GM19351 (cell line): Measurements from ENCODE around the gene SH2B3.
A peak's percentile ranks its signal among the peaks of the same experiment; 100 is the strongest.

Source experiments
- ATAC-seq: cut with Tn5 transposase; IDR thresholded peaks from one replicate; pipeline ENCODE4 v1.9.1; 2021; ENCODE audit warnings: mild to moderate bottlenecking, moderate library complexity; ENCODE audit not compliant: unreplicated experiment

SH2B3 gene

DNA sequence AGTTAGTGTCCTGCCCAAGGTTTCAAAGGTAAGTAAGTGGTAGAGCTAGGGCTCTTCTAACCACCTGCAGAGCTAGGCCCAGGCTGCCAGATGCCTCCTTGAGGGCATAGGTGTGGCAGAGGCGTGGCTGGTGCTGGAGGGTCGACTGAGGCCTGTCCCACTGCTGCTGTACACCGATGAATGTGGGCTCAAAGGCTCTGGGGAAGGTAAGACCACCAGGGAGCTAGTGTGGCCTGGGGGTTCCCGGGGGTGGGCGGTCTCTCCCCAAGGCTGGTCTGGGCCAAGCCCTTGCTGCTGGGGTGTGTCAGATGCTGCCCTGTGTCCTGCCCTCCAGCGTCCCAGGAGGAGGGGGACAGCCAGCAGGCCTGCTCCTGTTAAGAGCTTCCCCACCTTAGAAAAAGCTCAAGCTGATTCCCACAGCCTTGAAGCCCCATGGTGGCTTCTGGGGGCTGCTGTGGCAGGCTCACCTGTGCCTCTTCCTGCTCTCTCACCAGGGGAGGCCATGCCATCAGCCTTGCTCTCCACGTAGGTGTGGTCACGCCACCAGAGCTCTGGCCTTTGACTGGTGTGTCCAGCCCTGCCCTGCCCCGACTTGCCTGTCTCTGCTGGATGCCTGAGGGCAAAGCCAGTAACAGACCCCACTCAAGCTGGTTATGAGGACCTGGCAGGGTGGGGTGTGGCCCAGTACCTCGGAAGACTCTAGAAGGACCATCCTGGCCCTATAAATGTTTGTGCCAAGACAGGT lies 36.8 kb downstream of the SH2B3 start:
- no peak for ATAC-seq

DNA sequence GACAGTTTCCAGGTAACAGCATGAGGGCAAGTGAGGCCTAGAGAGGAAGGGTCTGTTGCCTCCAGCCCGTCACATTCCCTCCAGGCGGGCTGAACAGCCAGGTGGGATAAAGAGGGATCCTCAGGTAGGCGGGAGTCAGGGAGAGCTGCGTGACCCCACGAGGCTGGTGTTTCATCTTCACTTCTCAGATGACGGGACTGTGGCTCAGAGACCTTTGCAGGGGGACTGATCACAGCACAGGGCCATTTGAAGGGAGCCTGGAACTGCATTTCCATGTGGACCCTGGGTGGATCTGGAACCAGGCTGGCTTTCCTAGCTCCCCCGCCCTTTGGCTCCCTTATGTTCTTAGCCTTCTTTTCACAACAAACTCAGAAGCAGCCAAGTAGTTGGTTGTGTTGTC lies 37.4 kb downstream of the SH2B3 start:
- ATAC-seq, result no peak

DNA sequence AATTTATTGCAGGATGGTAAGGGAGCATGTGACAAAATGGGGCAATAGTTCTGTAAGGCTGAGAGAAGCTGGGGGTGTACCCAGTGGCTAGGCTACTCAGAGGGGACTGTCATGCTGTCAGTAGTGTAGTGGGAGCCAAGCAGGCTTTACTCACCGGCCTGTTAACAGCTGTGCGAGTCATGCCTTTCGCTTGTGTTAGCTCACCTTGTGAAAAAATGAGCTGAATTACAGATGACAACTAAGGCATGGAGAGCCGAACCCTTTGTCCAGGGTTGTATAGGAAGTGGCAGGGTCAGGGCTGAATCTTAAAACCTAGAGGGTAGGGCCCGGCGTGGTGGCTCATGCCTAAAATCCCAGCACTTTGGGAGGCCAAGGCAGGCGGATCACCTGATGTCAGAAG lies 37.9 kb downstream of the SH2B3 start:
- no peak for ATAC-seq

DNA sequence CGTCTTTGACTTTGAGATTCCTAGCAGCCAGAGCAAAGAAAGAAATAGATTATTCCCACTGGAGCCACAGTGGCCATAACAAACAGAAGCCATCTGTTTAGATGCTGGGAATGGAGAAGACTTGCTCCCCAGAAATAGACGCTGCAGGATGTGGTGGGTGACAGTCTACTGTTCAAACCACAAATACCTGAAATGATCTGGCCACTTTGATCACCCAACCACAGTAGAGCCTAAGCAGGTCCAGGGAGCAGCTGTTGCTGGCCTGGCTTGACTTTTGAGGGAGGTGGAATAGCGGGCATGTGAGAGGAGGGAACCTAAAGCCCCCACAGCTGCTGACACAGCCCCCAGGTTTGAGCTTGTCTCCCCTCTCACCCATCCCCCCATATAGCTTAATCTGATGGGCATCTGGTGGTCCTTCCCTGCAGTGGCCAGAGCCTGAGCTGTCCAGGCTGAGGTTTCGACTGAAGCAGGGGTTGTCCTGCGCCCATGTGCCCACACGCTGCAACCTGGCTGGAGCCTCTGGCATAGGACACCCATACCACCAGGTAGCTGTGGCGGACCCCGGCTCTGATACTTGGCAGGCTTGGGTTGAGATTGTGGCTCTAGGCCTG lies 38.7 kb downstream of the SH2B3 start:
- peak; percentile 49 for ATAC-seq

DNA sequence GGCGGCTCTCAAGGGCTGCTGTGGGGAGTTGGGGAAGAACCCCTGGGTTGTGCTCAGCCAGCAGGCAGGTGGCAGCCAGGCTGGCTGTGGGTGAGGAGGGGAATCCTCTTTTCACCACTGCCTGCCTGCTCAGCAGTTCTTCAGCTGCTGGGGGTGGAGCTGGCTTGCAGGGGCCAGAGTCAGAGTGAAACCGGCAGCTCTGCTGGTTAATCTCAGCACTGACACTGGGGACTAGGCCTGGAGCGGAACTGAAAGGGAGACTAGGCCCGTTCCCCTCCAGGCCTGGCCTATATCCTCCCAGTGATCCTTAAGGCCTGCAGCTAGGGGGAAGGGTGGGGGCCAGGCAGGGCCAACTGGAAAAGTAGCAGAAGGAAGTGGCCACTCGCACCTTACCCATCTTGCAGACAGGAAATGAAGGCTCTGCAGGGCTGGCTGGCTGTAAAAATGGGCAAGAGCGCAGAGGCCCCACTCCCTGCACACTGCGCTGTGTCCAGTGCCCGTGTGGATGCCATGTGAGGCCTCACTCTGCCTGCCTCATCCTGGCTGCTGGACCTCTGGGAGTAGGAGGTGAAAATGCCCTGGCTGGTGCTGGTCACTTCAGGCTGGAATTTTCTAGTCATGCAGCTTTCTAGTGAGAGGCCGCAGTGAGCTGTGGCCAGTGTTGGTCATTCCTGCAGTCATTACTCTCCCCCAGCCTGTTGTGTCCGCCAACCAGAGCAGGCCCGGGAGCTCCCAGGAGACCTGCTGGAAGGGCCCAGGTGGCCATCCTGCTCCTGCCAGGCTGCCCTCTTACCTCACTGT lies 39.4 kb downstream of the SH2B3 start:
- peak; percentile 83 for ATAC-seq

DNA sequence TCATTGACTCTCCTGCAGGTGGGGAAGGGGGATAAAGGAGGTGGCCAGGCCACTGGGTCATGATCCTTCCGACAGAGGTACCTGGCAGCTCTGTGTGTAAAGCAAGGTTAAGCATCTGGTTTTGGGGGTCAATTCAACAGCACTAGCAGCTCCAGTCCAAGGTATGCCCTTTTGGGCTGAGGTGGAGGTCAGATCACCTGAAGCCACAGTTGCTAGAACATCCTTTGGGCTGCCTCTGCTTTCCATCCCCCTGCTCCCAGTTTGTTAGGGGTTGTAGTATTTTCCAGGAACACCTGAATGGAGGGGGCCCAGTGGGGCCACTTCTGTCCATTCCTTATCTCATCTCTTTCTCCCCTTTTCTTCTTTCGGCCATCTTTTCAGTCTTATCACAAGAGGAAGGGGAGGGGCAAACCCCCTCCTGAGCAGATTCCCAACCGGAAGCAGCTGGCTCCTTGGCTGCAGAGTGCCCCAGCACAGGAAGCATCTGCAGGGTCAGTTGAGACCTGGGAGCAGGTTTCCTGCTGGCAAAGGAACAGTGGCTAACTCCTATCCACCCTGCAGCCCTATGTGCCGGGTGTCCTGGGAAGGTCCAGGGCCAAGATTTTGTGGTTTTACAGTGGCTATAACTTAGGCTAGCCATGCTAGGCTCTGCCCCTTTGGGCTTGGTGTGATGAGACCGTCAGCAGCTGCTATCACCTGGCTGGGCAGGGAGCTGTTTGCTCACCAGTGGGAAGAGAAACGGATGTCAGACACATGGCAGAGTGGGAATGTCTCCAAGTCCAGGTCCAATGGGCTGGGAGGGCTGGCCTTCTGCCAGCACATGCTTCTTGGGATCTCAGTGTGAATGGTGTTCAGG lies 40.2 kb downstream of the SH2B3 start:
- no peak for ATAC-seq

DNA sequence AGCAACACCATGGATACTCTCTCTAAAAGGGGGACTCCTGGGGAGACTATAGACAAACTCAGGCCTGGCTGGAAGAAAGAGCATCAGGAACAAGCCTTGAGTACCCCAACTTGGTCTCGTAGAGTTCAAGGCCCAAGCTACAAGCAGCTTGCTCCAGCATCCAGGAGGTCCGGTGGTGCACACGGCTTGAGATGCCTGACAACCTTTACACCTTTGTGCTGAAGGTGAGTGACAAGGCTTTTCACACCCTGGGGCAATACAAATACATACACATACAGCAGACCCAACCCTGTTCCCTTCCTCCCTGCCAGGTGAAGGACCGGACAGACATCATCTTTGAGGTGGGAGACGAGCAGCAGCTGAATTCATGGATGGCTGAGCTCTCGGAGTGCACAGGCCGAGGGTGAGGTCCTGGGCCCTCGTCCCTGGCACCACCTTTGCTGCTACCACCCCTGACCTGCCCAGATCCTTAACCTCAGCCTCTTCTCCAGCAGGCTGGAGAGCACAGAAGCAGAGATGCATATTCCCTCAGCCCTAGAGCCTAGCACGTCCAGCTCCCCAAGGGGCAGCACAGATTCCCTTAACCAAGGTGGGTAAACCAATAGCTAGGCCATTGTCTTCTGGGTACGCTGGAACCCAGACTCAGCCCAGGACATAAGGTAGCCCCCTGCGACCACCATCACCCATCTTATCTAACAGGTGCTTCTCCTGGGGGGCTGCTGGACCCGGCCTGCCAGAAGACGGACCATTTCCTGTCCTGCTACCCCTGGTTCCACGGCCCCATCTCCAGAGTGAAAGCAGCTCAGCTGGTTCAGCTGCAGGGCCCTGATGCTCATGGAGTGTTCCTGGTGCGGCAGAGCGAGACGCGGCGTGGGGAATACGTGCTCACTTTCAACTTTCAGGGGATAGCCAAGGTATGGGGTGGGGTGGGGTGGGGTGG lies 41.2 kb downstream of the SH2B3 start:
- ATAC-seq, result no peak

DNA sequence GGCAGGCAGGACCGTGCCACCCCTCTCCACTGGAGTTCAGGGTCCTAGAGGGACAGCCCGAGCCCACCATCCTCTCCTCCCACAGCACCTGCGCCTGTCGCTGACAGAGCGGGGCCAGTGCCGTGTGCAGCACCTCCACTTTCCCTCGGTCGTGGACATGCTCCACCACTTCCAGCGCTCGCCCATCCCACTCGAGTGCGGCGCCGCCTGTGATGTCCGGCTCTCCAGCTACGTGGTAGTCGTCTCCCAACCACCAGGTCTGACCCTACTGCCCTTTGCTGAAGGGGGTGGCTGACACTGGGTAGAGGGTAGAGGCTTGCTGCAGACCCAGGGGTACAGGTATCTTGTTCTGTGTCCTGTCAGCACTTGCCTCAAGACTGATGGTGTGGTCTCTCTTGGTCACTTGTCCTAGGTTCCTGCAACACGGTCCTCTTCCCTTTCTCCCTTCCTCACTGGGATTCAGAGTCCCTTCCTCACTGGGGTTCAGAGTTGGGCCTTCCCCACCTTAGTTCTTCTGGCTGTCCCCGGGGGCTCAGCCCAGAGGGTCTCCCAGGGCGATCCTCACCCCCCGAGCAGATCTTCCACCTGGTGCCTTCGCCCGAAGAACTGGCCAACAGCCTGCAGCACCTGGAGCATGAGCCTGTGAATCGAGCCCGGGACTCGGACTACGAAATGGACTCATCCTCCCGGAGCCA lies 42.0 kb downstream of the SH2B3 start:
- ATAC-seq, result no peak

DNA sequence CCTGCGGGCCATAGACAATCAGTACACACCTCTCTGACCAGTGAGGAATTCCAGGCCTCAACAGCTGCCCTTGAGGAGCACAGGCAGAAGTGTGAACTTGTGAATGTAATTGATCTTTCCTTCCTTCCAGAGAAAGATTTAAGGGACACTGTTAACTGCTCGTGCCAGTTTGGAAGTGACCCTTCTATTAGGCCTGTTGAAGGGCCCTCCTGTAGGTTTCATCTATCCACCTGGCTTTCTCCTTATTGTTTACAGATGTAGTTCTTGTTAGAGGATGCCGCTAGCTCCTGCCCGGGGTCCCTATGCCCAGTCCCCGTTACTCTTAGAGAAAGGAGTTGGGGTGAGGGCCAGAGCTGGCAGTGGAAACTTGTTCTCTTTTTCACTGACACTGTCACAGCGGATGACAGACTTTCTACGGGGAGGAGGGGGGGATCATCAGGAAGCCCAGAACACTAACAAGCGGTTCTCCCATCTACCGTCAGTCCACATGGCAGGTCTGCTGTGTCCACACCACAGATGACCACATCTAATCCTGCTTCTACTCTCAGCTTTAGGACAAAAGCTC lies 42.6 kb downstream of the SH2B3 start:
- no peak for ATAC-seq

DNA sequence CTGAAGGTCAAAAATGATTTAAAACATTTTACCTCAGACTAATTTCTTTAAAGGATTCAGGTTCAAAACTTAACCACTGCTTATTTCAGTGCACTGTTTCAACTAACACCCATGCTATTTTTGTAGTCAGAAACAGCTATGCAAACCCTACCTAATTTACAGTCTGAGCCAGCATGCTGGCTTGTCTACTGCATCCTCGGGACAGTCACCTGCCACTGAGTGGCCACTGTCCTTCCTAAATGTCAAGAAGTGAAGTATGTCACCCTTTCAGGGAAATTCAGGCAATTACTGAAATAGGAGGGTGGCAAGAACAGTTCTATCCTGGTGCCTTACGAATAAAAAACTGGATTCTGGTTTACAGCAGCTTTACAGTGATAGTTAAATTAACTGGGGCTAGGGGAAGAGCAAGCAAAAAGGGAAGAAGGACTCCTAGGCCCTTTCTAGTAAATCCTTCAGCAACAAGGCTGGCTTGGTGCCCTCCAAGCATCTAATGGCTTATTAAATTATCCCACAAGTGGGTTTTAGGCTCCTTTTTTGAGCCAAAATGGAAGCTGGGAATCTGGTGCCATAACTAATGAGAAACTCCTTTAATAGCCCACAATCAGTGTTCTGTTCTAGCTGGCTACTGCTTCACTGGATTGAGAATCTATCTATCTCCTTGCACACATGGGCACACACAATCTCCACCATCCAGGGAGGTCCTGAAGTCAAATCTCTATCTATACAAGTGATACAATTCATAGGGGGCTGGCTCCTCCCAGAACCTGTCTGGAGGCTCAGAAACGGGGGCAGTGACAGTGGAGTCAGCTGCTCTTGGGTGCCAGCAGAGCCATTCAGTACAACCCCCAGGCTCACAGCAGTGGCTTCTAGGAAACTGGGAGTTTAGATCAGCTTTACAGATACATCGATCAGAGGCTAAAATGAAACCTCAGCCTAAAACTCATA lies 43.4 kb downstream of the SH2B3 start:
- ATAC-seq, result no peak

DNA sequence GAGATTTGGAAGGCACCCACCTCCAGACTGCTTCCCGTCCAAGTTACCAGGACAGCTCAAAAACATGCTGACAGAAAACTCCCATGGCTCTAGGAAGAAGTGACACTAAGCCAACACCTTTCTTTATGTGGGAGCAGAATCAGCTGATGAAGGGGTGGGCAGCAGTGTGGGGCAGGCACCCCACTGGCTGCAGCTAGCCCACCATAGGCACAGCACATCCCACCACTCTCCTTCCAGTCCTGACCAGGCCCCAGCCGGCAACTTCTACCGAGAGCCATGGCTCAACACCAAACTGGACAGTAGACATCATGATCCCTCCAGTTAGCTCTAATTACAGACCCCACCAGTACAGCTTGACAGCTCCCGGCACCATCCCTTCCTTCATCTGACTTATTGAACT lies 45.0 kb downstream of the SH2B3 start:
- ATAC-seq, result no peak

DNA sequence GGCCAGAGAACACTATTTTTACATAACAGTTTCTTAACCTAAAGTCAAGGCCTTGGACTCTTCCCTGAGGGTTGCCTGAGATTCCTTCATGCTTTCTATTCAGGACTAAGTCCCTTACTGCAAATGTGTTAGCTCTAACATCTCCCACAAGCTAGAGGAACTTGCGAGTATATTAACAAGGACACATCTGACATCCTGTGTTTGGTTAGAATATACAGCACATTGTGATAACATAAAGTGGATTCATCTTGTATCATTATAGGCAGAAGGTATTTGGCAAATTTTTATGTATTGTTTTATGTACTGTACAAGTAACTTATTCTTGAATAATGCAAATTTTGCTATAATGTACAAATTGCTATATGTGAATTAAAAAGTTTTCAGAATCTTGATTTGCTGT lies 45.5 kb downstream of the SH2B3 start:
- ATAC-seq, result no peak

DNA sequence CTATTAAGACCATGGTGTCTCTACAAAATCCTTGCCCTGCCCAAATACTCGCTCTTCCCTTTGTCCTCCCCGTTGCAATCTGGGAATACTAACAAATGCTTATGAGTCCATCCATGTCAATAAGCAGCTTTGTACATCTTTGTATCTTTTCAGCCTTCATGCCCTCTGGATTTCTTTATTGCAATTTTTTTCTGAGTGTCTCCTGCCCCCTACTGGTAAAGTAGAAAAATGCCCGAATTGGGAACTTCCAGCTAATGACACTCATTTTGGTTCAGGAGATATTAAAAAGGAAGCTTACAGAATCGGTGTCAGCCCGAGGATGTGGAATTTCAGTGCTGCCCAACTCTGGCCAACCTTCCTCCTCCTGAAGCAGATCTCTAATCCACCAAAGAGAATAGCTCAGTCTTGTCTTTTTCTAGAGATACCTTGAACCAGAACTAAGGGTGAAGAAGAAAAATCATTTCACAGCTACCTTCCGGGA lies 46.0 kb downstream of the SH2B3 start:
- ATAC-seq, result no peak

DNA sequence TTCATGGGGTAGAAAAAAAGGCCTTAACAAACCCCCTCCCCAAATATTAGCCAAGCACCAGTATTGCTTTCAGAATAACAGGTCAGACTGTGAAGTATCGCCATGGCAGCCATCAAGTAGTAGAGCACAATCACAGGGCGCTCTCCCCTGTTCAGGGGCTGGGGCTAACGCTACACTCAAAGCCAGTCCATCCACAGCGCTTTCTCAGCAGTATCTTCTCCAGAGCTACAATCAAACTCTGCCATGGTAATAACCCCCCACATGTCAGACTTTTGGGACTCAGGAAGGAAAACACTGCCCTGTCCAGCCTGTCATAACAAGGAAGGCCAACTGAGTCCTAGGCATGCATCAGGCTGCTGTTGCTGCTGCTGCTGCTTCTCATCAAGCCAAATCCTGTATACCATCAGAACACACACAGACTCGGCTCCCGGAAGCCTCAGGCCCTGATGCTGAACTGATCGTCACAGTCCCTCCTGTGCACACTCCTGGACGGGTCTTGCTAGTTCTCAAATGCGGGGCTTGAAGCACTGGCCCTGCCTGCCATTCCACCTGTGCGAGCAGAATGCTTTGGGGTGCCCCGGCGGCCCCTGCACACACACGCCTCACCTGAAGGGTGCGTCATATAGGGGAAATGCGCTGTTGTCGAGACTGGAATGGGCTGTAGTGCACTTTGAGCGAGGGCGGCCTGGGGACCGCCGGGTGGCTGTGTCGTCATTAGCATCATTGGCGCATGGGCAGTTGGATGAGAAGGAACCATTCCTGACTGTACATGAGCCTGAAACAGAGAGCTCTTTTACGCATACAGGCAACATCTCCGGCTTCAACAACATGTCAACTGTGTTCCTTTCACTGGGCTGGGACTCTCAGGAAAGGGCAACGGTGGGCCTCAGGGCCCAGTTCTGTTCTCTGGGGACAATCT lies 47.6 kb downstream of the SH2B3 start:
- ATAC-seq, result no peak

DNA sequence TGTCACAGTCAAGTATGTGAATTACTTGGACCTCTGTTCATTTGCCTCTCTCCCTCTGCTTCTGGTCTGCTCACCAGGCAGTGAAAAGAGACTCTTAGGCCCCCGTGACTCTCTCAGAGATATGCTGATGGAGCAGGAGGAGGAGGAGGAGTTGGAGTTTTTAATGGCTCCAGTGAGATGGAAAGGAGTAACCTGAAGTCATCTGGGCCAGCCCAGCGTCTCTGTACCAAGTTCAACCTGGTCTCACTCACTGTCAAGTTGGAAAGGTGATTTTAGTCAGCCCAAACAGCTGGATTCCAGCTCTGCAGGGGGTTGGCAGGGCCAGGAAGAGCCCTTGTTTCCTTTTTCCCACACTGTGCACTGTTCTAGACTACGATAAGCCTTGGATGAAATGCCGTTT lies 48.6 kb downstream of the SH2B3 start:
- no peak for ATAC-seq

DNA sequence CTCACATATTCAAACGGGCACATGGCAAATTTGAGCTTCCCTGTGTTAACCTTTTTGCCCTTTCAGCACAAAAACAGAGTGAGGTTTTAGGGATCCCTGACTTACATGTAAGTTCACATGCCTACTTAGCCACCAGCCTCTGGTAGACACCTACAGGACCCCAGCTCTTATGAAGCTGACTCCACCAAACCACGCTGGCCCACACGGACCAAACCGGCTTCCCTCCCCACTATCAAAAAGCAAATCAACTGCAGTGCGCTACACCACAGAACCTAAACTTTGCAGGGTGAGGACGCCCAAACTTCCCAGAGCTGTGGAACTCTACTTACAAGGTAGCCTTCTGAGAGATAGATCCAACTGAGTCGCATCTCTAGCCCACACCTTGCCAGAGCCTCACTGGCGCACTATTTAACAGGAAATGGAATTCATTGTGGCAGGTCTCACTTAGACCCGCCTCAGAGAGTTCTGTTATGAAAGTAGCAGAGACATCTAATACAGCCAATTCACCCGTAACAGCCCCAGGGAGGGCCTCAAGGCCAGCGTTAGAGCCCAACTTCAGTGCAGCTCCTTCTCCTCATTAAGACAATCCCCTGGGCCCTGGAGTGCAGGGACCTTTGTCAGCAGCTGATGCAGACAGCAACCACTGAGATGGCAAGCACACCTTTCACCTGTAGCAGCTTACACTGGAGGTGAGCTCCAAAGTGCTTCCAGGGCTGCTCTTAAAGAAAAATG lies 49.2 kb downstream of the SH2B3 start:
- ATAC-seq, result no peak
